Lower leg skin (tissue), 3 donors: ENCODE results near the gene CYP26C1.

ENCODE experiments used
- POLR2A ChIP-seq, 2 donors: fragments of 450-650 bp; IDR thresholded peaks; one replicate each; pipeline ENCODE4 v1.6.1; 2016 to 2017; ENCODE audit warnings: antibody characterized with exemption in 2 of 2, mild to moderate bottlenecking in 1 of 2, moderate library complexity in 1 of 2
- TF ChIP-seq, protein P1 (sequence below), 3 donors: fragments of 450-650 bp; IDR thresholded peaks; one replicate each; pipeline ENCODE4 v1.5.1; 2016; ENCODE audit warnings: antibody characterized with exemption in 3 of 3, mild to moderate bottlenecking in 3 of 3, moderate library complexity in 2 of 3

- TF ChIP-seq, protein P1, sequence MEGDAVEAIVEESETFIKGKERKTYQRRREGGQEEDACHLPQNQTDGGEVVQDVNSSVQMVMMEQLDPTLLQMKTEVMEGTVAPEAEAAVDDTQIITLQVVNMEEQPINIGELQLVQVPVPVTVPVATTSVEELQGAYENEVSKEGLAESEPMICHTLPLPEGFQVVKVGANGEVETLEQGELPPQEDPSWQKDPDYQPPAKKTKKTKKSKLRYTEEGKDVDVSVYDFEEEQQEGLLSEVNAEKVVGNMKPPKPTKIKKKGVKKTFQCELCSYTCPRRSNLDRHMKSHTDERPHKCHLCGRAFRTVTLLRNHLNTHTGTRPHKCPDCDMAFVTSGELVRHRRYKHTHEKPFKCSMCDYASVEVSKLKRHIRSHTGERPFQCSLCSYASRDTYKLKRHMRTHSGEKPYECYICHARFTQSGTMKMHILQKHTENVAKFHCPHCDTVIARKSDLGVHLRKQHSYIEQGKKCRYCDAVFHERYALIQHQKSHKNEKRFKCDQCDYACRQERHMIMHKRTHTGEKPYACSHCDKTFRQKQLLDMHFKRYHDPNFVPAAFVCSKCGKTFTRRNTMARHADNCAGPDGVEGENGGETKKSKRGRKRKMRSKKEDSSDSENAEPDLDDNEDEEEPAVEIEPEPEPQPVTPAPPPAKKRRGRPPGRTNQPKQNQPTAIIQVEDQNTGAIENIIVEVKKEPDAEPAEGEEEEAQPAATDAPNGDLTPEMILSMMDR (IDR thresholded peaks at IDR 0.05) = no peak
- no peak for TF ChIP-seq POLR2A (IDR thresholded peaks at IDR 0.05)
Observed at GRCh38 chr10:93066544-93066913, 5.9 kb downstream of the CYP26C1 start.
